ENCODE data around the gene LUC7L2. TPM values are rescaled to one million over a fixed set of nuclear protein-coding genes. Genes with fewer than 3 reads are reported as not detected.
"Not testable (repeated sequence)": the region's sequence is repeated elsewhere in the genome, so short reads cannot be mapped to it uniquely, and the experiment has no call there.

LUC7L2 gene
- total RNA-seq (2014; rRNA removed; shearing (Covaris generic)) = 53.2 and 71.8 TPM in 2 replicates

- in situ Hi-C loops (cut with HindIII; ENCODE audit: low sequenced_read_pairs) = no loop called here
Observed at GRCh38 chr7:139359366-139360209, at the start of gene LUC7L2. TSS of gene LUC7L2 (plus strand) at chr7:139359894. CDS start at chr7:139360262, 368 bp downstream.

GRCh38 chr7:139317939-139318505, 41.7 kb upstream of the LUC7L2 start:
- DNase-seq (ENCODE audit: low spot score) = no peak
- in situ Hi-C loops (cut with HindIII; ENCODE audit: low sequenced_read_pairs) = no loop called here

More at GRCh38 chr7:139359366-139360209, at the start of gene LUC7L2:
- peak; percentile 98 for DNase-seq (ENCODE audit: low spot score)

- DNase-seq (ENCODE audit: low spot score) = peak; percentile 14
- in situ Hi-C loops (cut with HindIII; ENCODE audit: low sequenced_read_pairs) = no loop called here
Observed at GRCh38 chr7:139321071-139321745, 38.5 kb upstream of the LUC7L2 start.

- in situ Hi-C loops (cut with HindIII; ENCODE audit: low sequenced_read_pairs); DNase-seq (ENCODE audit: low spot score): not testable (repeated sequence)
Observed at GRCh38 chr7:139324709-139325108, 35.0 kb upstream of the LUC7L2 start.

- DNase-seq (ENCODE audit: low spot score) = no peak
- in situ Hi-C loops (cut with HindIII; ENCODE audit: low sequenced_read_pairs) = no loop called here
Observed at GRCh38 chr7:139328375-139328774, 31.3 kb upstream of the LUC7L2 start.

- no peak for DNase-seq (ENCODE audit: low spot score)
- in situ Hi-C loops (cut with HindIII; ENCODE audit: low sequenced_read_pairs) = no loop called here
Observed at GRCh38 chr7:139329119-139329518, 30.6 kb upstream of the LUC7L2 start.

GRCh38 chr7:139330333-139331030, 29.2 kb upstream of the LUC7L2 start:
- DNase-seq (ENCODE audit: low spot score) = no peak
- in situ Hi-C loops (cut with HindIII; ENCODE audit: low sequenced_read_pairs) = no loop called here

GRCh38 chr7:139332697-139333359, 26.9 kb upstream of the LUC7L2 start:
- in situ Hi-C loops (cut with HindIII; ENCODE audit: low sequenced_read_pairs) = no loop called here
- DNase-seq (ENCODE audit: low spot score) = no peak

- DNase-seq (ENCODE audit: low spot score); in situ Hi-C loops (cut with HindIII; ENCODE audit: low sequenced_read_pairs): not testable (repeated sequence)
Observed at GRCh38 chr7:139333443-139333842, 26.3 kb upstream of the LUC7L2 start.

GRCh38 chr7:139334399-139335150, 25.1 kb upstream of the LUC7L2 start:
- in situ Hi-C loops (cut with HindIII; ENCODE audit: low sequenced_read_pairs) = no loop called here
- no peak for DNase-seq (ENCODE audit: low spot score)

GRCh38 chr7:139339025-139339424, 20.7 kb upstream of the LUC7L2 start:
- DNase-seq (ENCODE audit: low spot score) = no peak
- in situ Hi-C loops (cut with HindIII; ENCODE audit: low sequenced_read_pairs) = no loop called here

- in situ Hi-C loops (cut with HindIII; ENCODE audit: low sequenced_read_pairs) = no loop called here
- no peak for DNase-seq (ENCODE audit: low spot score)
Observed at GRCh38 chr7:139339698-139340036, 20.0 kb upstream of the LUC7L2 start.

- in situ Hi-C loops (cut with HindIII; ENCODE audit: low sequenced_read_pairs) = no loop called here
- DNase-seq (ENCODE audit: low spot score) = peak; percentile 100
Observed at GRCh38 chr7:139340037-139340807, 19.5 kb upstream of the LUC7L2 start.

GRCh38 chr7:139340808-139341057, 19.0 kb upstream of the LUC7L2 start:
- in situ Hi-C loops (cut with HindIII; ENCODE audit: low sequenced_read_pairs) = no loop called here
- no peak for DNase-seq (ENCODE audit: low spot score)

- peak; percentile 97 for DNase-seq (ENCODE audit: low spot score)
- in situ Hi-C loops (cut with HindIII; ENCODE audit: low sequenced_read_pairs) = no loop called here
Observed at GRCh38 chr7:139341058-139341775, 18.5 kb upstream of the LUC7L2 start, which contains the start of gene FMC1. TSS of gene FMC1 (plus strand) at chr7:139341337. CDS start at chr7:139341385, 48 bp downstream.

- in situ Hi-C loops (cut with HindIII; ENCODE audit: low sequenced_read_pairs) = no loop called here
- no peak for DNase-seq (ENCODE audit: low spot score)
Observed at GRCh38 chr7:139341776-139342226, 17.9 kb upstream of the LUC7L2 start.

- in situ Hi-C loops (cut with HindIII; ENCODE audit: low sequenced_read_pairs) = no loop called here
- DNase-seq (ENCODE audit: low spot score) = no peak
Observed at GRCh38 chr7:139345042-139345441, 14.7 kb upstream of the LUC7L2 start.
